Panc1 (cell line): ENCODE results near the gene HTR3B. TPM values are rescaled to one million over a fixed set of nuclear protein-coding genes. Genes with fewer than 3 reads are reported as not detected.

Experiments
- ATAC-seq: fragments of 200-7000 bp; cut with Tn5 transposase; 2 replicates; pipeline ENCODE4 v1.9.1; 2020; ENCODE audit warnings: mild to moderate bottlenecking, moderate library complexity
- BruUV-seq: library from RNA; stranded (reverse); fragments of 400-500 nt; replicated peaks from 2 replicates; lab custom pipeline; 2021; lab: Mats Ljungman, UMichigan
- CTCF ChIA-PET: fragments of 300-600 bp; sonication (Branson Sonifier 250); formaldehyde crosslinking; loops from one replicate; lab custom pipeline; 2022; ENCODE audit warnings: antibody characterized with exemption; lab: Charles Lee
- POLR2A ChIA-PET: fragments of 300-600 bp; sonication (Branson Sonifier 250); formaldehyde crosslinking; loops from one replicate; lab custom pipeline; 2022; ENCODE audit warnings: antibody characterized with exemption; lab: Charles Lee
- DNase-seq: peaks from one replicate; pipeline ENCODE4 v3.0.0-alpha.2; 2010; ENCODE audit warnings: low read depth, low spot score
- H3K27ac ChIP-seq: 2 replicates; pipeline ENCODE4 v1.5.1; 2011; ENCODE audit warnings: mild to moderate bottlenecking, low read length, inconsistent platforms
- H3K27me3 ChIP-seq: fragments of 200-500 bp; sonication (Bioruptor generic); 2 replicates; pipeline ENCODE4 v1.6.0; 2014; ENCODE audit warnings: low read length, inconsistent platforms; ENCODE audit not compliant: control insufficient read depth, insufficient read depth
- H3K36me3 ChIP-seq: fragments of 200-500 bp; sonication (Bioruptor generic); 2 replicates; pipeline ENCODE4 v1.5.1; 2014; ENCODE audit warnings: inconsistent platforms, mild to moderate bottlenecking, low read length, moderate library complexity; ENCODE audit not compliant: control insufficient read depth, insufficient read depth
- H3K4me1 ChIP-seq: 2 replicates; pipeline ENCODE4 v1.5.1; 2011; ENCODE audit warnings: inconsistent platforms, mild to moderate bottlenecking, low read length, moderate library complexity; ENCODE audit not compliant: control insufficient read depth, insufficient read depth
- H3K4me3 ChIP-seq, 2 experiments: 2 replicates each; pipeline ENCODE4 v1.5.1; 2011 to 2012; ENCODE audit warnings: low read depth in 2 of 2, low read length in 2 of 2, mild to moderate bottlenecking in 2 of 2, inconsistent platforms in 1 of 2, moderate library complexity in 1 of 2
- H3K9me3 ChIP-seq: fragments of 200-500 bp; sonication (Bioruptor generic); 2 replicates; pipeline ENCODE4 v1.5.1; 2014; ENCODE audit warnings: low read depth, mild to moderate bottlenecking, inconsistent platforms, low read length, moderate library complexity; ENCODE audit not compliant: control insufficient read depth, insufficient read depth
- CTCF ChIP-seq: fragments of 450-650 bp; IDR thresholded peaks from 2 replicates; pipeline ENCODE4 v1.5.1; 2017; ENCODE audit warnings: mild to moderate bottlenecking
- POLR2AphosphoS5 ChIP-seq: IDR thresholded peaks from 2 replicates; pipeline ENCODE4 v1.6.1; 2012; ENCODE audit warnings: mild to moderate bottlenecking, low read depth, low read length, moderate library complexity
- REST ChIP-seq, 2 experiments: IDR thresholded peaks; 2 replicates each; pipeline ENCODE4 v1.6.1; 2011 to 2012; ENCODE audit warnings: low read depth in 2 of 2, control low read depth in 1 of 2, low read length in 1 of 2, mild to moderate bottlenecking in 1 of 2, moderate library complexity in 1 of 2; ENCODE audit not compliant: insufficient read depth in 1 of 2
- SIN3A ChIP-seq: IDR thresholded peaks from 2 replicates; pipeline ENCODE4 v1.6.1; 2012; ENCODE audit warnings: low read depth, mild to moderate bottlenecking, low read length, moderate library complexity, borderline replicate concordance; ENCODE audit not compliant: insufficient read depth
- TCF7L2 ChIP-seq: IDR thresholded peaks from 2 replicates; pipeline ENCODE4 v1.6.1; 2011; ENCODE audit warnings: mild to moderate bottlenecking, low read depth, low read length, inconsistent platforms
- in situ Hi-C: cut with HindIII; loops from 2 replicates; pipeline ENCODE4 v1.10.0; 2016; ENCODE audit warnings: low sequenced_read_pairs, low pct_unique_long_range_greater_than_20kb
- intact Hi-C: fragments of 100-400 bp; cut with micrococcal nuclease; formaldehyde crosslinking; loops from one replicate; pipeline ENCODE4 v1.10.0; 2022; ENCODE audit not compliant: unreplicated experiment
- total RNA-seq: library from RNA; stranded (reverse); gene quantifications from one replicate; pipeline ENCODE4 v1.2.1, GENCODE V29; 2021; ENCODE audit not compliant: unreplicated experiment

The HTR3B gene
- total RNA-seq, 1 experiment from 2014 or later: not detected

- peak; percentile 93 to 94 for TF ChIP-seq REST (IDR thresholded peaks at IDR 0.05; ENCODE audit: insufficient read depth in 1 of 2, low read depth in 2 of 2, low read length in 1 of 2)
- no peak for TF ChIP-seq POLR2AphosphoS5
- no peak for TF ChIP-seq TCF7L2
- TF ChIP-seq SIN3A: no peak
- TF ChIP-seq CTCF: no peak
- no peaks in the 10 kb centered on the region for H3K4me1 ChIP-seq
- ChIA-PET CTCF (interaction anchor here (0.5 to 0.7 kb wide), 3 partner anchors 12 to 268 kb away, joined by 3 to 5 read pairs (median 4); no protein-coding TSS in a partner anchor), POLR2A (no interaction called here)
- no peaks in the 10 kb centered on the region for H3K36me3 ChIP-seq
- DNase-seq (no peak), ATAC-seq (no peak)
- BruUV-seq: no TSS peak
- H3K27ac ChIP-seq: no peak overlapping the region
- no peaks in the 10 kb centered on the region for H3K9me3 ChIP-seq
- intact Hi-C loops (loop anchor here (5.0 kb wide), 1 partner anchor 94 kb away; no protein-coding TSS in a partner anchor), in situ Hi-C loops (no loop called here)
- H3K27me3 ChIP-seq: no peaks in the 10 kb centered on the region
- no peak overlapping the region for H3K4me3 ChIP-seq
Observed at GRCh38 chr11:113991170-113991569, 86.6 kb downstream of the HTR3B start.

GRCh38 chr11:113991718-113992458, 87.3 kb downstream of the HTR3B start:
- BruUV-seq: no TSS peak

More at GRCh38 chr11:113991718-113992458, 87.3 kb downstream of the HTR3B start:
- intact Hi-C loops: loop anchor here (5.0 kb wide), 1 partner anchor 95 kb away; no protein-coding TSS in a partner anchor
- TF ChIP-seq SIN3A (no peak), CTCF (no peak), REST (IDR thresholded peaks at IDR 0.05; ENCODE audit: insufficient read depth in 1 of 2, low read depth in 2 of 2, low read length in 1 of 2) (no peak), POLR2AphosphoS5 (no peak), TCF7L2 (no peak)
- ChIA-PET POLR2A (no interaction called here), CTCF (interaction anchor here (0.5 to 1.0 kb wide), 4 partner anchors 12 to 269 kb away, joined by 3 to 5 read pairs (median 4); no protein-coding TSS in a partner anchor)
- in situ Hi-C loops: no loop called here
- ATAC-seq (no peak), DNase-seq (no peak)
- Histone ChIP-seq H3K4me3 (no peak overlapping the region), H3K9me3 (no peaks in the 10 kb centered on the region), H3K36me3 (no peaks in the 10 kb centered on the region), H3K4me1 (no peaks in the 10 kb centered on the region), H3K27ac (no peak overlapping the region), H3K27me3 (no peaks in the 10 kb centered on the region)
